Activated CD4-positive, alpha-beta T cell treated with anti-CD3 and anti-CD28 coated beads, Interleukin-2, amount 10 ng/mL, durations not matched to agents 7 days and 5 days (primary cell): Measurements from ENCODE around the gene GABBR2. TPM values are rescaled to one million over a fixed set of nuclear protein-coding genes. Genes with fewer than 3 reads are reported as not detected.

Source experiments
- CTCF ChIA-PET: fragments of 350-600 bp; sonication (Branson Sonifier 250); formaldehyde crosslinking; loops from one replicate; lab custom pipeline; 2021; ENCODE audit warnings: antibody characterized with exemption; lab: Charles Lee
- POLR2A ChIA-PET: fragments of 350-600 bp; sonication (Branson Sonifier 250); formaldehyde crosslinking; loops from one replicate; lab custom pipeline; 2021; ENCODE audit warnings: antibody characterized with exemption; lab: Charles Lee
- DNase-seq: peaks from one replicate; pipeline ENCODE4 v3.0.0-alpha.2; 2020
- H3K27ac Mint-ChIP-seq: one replicate; pipeline ENCODE4 v1.8.0; 2021; ENCODE audit warnings: mild to moderate bottlenecking, moderate library complexity, mixed read lengths
- H3K27me3 Mint-ChIP-seq: one replicate; pipeline ENCODE4 v1.8.0; 2021; ENCODE audit warnings: mixed read lengths
- H3K36me3 Mint-ChIP-seq: one replicate; pipeline ENCODE4 v1.8.0; 2021; ENCODE audit warnings: low read depth, mixed read lengths
- H3K4me1 Mint-ChIP-seq: one replicate; pipeline ENCODE4 v1.8.0; 2021; ENCODE audit warnings: mixed read lengths
- H3K4me3 Mint-ChIP-seq: one replicate; pipeline ENCODE4 v1.8.0; 2021; ENCODE audit warnings: mild to moderate bottlenecking, moderate library complexity, mixed read lengths
- H3K9me3 Mint-ChIP-seq: one replicate; pipeline ENCODE4 v1.8.0; 2021; ENCODE audit warnings: mixed read lengths
- total RNA-seq, 2 experiments: library from RNA; stranded (reverse); gene quantifications; one replicate each; pipeline ENCODE4 v1.2.3, GENCODE V29; 2021

The GABBR2 gene
- total RNA-seq, 2 experiments from 2014 or later = not detected

- Mint-ChIP-seq H3K4me1 (no peaks in the 10 kb centered on the region), H3K9me3 (no peaks in the 10 kb centered on the region), H3K4me3 (no peak overlapping the region), H3K27me3 (no peaks in the 10 kb centered on the region), H3K27ac (no peak overlapping the region), H3K36me3 (peaks cover 2% of the 10 kb centered on the region)
- POLR2A ChIA-PET = no interaction called here
- no peak for DNase-seq
- CTCF ChIA-PET = no interaction called here
These were observed 27.5 kb upstream of the GABBR2 start for GRCh38 chr9:98736226-98736625.

- H3K27ac Mint-ChIP-seq = no peak overlapping the region
These were observed 24.1 kb upstream of the GABBR2 start for GRCh38 chr9:98732801-98733200.

GRCh38 chr9:98732091-98732490, 23.4 kb upstream of the GABBR2 start:
- ChIA-PET POLR2A (no interaction called here), CTCF (no interaction called here)
- no peak overlapping the region for H3K27ac Mint-ChIP-seq
- peaks cover 2% of the 10 kb centered on the region for H3K36me3 Mint-ChIP-seq
- H3K27me3 Mint-ChIP-seq = no peaks in the 10 kb centered on the region
- DNase-seq = no peak
- no peak overlapping the region for H3K4me3 Mint-ChIP-seq
- H3K9me3 Mint-ChIP-seq = no peaks in the 10 kb centered on the region
- no peaks in the 10 kb centered on the region for H3K4me1 Mint-ChIP-seq

More at GRCh38 chr9:98732801-98733200, 24.1 kb upstream of the GABBR2 start:
- ChIA-PET CTCF (interaction anchor here (0.8 kb wide), 1 partner anchor 43 kb away, joined by 3 read pairs; no protein-coding TSS in a partner anchor), POLR2A (no interaction called here)
- Mint-ChIP-seq H3K4me3 (no peak overlapping the region), H3K9me3 (no peaks in the 10 kb centered on the region), H3K36me3 (peaks cover 2% of the 10 kb centered on the region), H3K27me3 (no peaks in the 10 kb centered on the region), H3K4me1 (no peaks in the 10 kb centered on the region)
- no peak for DNase-seq

GRCh38 chr9:98730871-98731270, 22.1 kb upstream of the GABBR2 start:
- Mint-ChIP-seq H3K27ac (no peak overlapping the region), H3K9me3 (no peaks in the 10 kb centered on the region), H3K27me3 (no peaks in the 10 kb centered on the region), H3K4me1 (no peaks in the 10 kb centered on the region), H3K36me3 (no peaks in the 10 kb centered on the region), H3K4me3 (no peak overlapping the region)
- POLR2A ChIA-PET = no interaction called here
- CTCF ChIA-PET = no interaction called here
- DNase-seq = no peak

- ChIA-PET POLR2A (no interaction called here), CTCF (no interaction called here)
- H3K27ac Mint-ChIP-seq = no peak overlapping the region
- H3K9me3 Mint-ChIP-seq = no peaks in the 10 kb centered on the region
- peaks cover 9% of the 10 kb centered on the region for H3K27me3 Mint-ChIP-seq
- no peaks in the 10 kb centered on the region for H3K36me3 Mint-ChIP-seq
- no peaks in the 10 kb centered on the region for H3K4me1 Mint-ChIP-seq
- DNase-seq = no peak
- H3K4me3 Mint-ChIP-seq = no peak overlapping the region
These were observed 19.8 kb upstream of the GABBR2 start for GRCh38 chr9:98728500-98728899.

DNA sequence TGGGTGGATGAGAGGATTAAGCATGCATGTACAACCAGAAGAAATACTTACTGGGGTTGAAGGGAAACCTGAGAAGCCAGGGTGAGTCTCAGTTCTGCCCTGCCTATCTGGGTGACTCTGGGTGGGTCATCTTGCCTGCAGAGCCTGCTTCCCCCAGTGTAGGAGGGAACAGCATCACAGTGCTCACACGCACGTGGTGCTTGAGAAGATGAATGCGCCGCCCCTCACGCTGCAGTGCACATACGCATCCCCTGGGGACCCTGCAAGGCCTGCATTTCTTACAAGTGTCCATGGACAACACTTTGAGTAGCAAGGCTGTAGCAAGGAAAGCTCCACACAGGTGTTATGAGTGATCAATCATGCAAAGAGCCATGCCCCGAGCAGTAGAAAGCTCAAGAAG, 18.7 kb upstream of the GABBR2 start:
- Mint-ChIP-seq H3K4me1 (no peaks in the 10 kb centered on the region), H3K27me3 (peaks cover 14% of the 10 kb centered on the region), H3K36me3 (no peaks in the 10 kb centered on the region), H3K4me3 (no peak overlapping the region), H3K27ac (no peak overlapping the region), H3K9me3 (no peaks in the 10 kb centered on the region)
- no peak for DNase-seq
- POLR2A ChIA-PET = no interaction called here
- CTCF ChIA-PET = no interaction called here

GRCh38 chr9:98726735-98727134, 18.0 kb upstream of the GABBR2 start:
- ChIA-PET POLR2A (no interaction called here), CTCF (interaction anchor here (0.5 kb wide), 1 partner anchor 549 kb away, joined by 4 read pairs; no protein-coding TSS in a partner anchor)
- H3K36me3 Mint-ChIP-seq = no peaks in the 10 kb centered on the region
- H3K27ac Mint-ChIP-seq = no peak overlapping the region
- H3K4me3 Mint-ChIP-seq = no peak overlapping the region
- H3K9me3 Mint-ChIP-seq = no peaks in the 10 kb centered on the region
- DNase-seq = no peak
- peaks cover 17% of the 10 kb centered on the region for H3K27me3 Mint-ChIP-seq
- no peaks in the 10 kb centered on the region for H3K4me1 Mint-ChIP-seq

GRCh38 chr9:98724810-98725530, 16.2 kb upstream of the GABBR2 start:
- Mint-ChIP-seq H3K36me3 (no peaks in the 10 kb centered on the region), H3K27me3 (peaks cover 21% of the 10 kb centered on the region), H3K9me3 (no peaks in the 10 kb centered on the region), H3K4me3 (no peak overlapping the region), H3K4me1 (no peaks in the 10 kb centered on the region), H3K27ac (no peak overlapping the region)
- ChIA-PET CTCF (interaction anchor here (0.5 to 0.9 kb wide), 3 partner anchors 16 to 524 kb away, joined by 3 read pairs; partner anchors contain the start of gene GABBR2), POLR2A (no interaction called here)
- DNase-seq = no peak

- Mint-ChIP-seq H3K36me3 (no peaks in the 10 kb centered on the region), H3K4me1 (no peaks in the 10 kb centered on the region), H3K27me3 (peaks cover 35% of the 10 kb centered on the region), H3K4me3 (no peak overlapping the region), H3K9me3 (no peaks in the 10 kb centered on the region), H3K27ac (no peak overlapping the region)
- ChIA-PET CTCF (no interaction called here), POLR2A (interaction anchor here (0.6 kb wide), 1 partner anchor 53 kb away, joined by 3 read pairs; no protein-coding TSS in a partner anchor)
- DNase-seq = no peak
These were observed 12.9 kb upstream of the GABBR2 start for GRCh38 chr9:98721643-98722042.

GRCh38 chr9:98720402-98720801, 11.7 kb upstream of the GABBR2 start:
- H3K36me3 Mint-ChIP-seq = no peaks in the 10 kb centered on the region
- H3K27me3 Mint-ChIP-seq = peaks cover 43% of the 10 kb centered on the region
- ChIA-PET CTCF (no interaction called here), POLR2A (no interaction called here)
- no peak overlapping the region for H3K4me3 Mint-ChIP-seq
- DNase-seq = no peak
- H3K9me3 Mint-ChIP-seq = no peaks in the 10 kb centered on the region
- no peak overlapping the region for H3K27ac Mint-ChIP-seq
- H3K4me1 Mint-ChIP-seq = no peaks in the 10 kb centered on the region

- Mint-ChIP-seq H3K4me1 (no peaks in the 10 kb centered on the region), H3K36me3 (no peaks in the 10 kb centered on the region), H3K4me3 (no peak overlapping the region), H3K27me3 (peaks cover 47% of the 10 kb centered on the region), H3K27ac (no peak overlapping the region), H3K9me3 (no peaks in the 10 kb centered on the region)
- DNase-seq = no peak
- ChIA-PET POLR2A (no interaction called here), CTCF (no interaction called here)
These were observed 10.3 kb upstream of the GABBR2 start for GRCh38 chr9:98719055-98719454.

DNA sequence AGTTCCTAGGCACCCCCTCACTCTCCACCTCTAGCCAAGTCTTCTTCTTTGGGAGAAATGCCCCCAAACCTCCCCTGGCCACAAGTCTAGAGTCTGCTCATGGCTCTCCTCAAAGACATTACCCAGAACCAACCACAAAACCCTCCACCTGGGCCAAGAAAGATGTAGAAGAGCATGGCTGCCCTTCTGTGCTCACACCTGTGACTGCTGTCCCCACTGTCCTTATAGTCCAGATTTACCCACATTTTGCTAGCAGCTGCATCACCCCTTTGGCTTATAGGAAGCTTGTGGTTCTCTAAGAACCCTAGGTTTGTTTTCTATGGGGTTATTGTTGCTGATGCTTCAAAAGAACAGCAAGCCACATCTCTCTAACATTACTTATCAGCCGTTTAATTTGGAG, 6.1 kb upstream of the GABBR2 start:
- H3K27ac Mint-ChIP-seq = no peak overlapping the region
- ChIA-PET POLR2A (no interaction called here), CTCF (no interaction called here)
- no peaks in the 10 kb centered on the region for H3K9me3 Mint-ChIP-seq
- H3K36me3 Mint-ChIP-seq = no peaks in the 10 kb centered on the region
- H3K4me1 Mint-ChIP-seq = no peaks in the 10 kb centered on the region
- H3K4me3 Mint-ChIP-seq = no peak overlapping the region
- peaks cover 55% of the 10 kb centered on the region for H3K27me3 Mint-ChIP-seq
- DNase-seq = no peak

- no peak for DNase-seq
- Mint-ChIP-seq H3K4me1 (no peaks in the 10 kb centered on the region), H3K27me3 (peaks cover 57% of the 10 kb centered on the region), H3K27ac (no peak overlapping the region), H3K4me3 (no peak overlapping the region), H3K36me3 (no peaks in the 10 kb centered on the region), H3K9me3 (no peaks in the 10 kb centered on the region)
- POLR2A ChIA-PET = no interaction called here
- CTCF ChIA-PET = no interaction called here
These were observed 4.3 kb upstream of the GABBR2 start for GRCh38 chr9:98712987-98713386.
